ENCODE results near the gene RIC1. TPM values are rescaled to one million over a fixed set of nuclear protein-coding genes. Genes with fewer than 3 reads are reported as not detected.
"Not testable (repeated sequence)": the region's sequence is repeated elsewhere in the genome, so short reads cannot be mapped to it uniquely, and the experiment has no call there.

Gene RIC1
- total and polyA plus RNA-seq, 3 experiments from 2014 or later: 6.3 to 15.0 (median 13.2) TPM

- H3K9me3 ChIP-seq (ENCODE audit: low read length); H3K27me3 ChIP-seq (ENCODE audit: insufficient read depth, low read length, poor library complexity, severe bottlenecking); DNase-seq; H3K27ac ChIP-seq (ENCODE audit: low read depth, low read length); H3K27me3 Mint-ChIP-seq; H3K4me1 ChIP-seq (ENCODE audit: insufficient read depth, low read length); POLR2A ChIA-PET; H3K4me3 Mint-ChIP-seq; H3K4me3 ChIP-seq (ENCODE audit: low read length); H3K9me3 Mint-ChIP-seq; H3K36me3 ChIP-seq (ENCODE audit: insufficient read depth, low read length); CTCF ChIA-PET: not testable (repeated sequence)
- Mint-ChIP-seq H3K4me1 (peaks cover 10 to 19% (median 11%) of the 10 kb centered on the region in 3 donors), H3K36me3 (peaks cover 5 to 57% (median 14%) of the 10 kb centered on the region in 3 donors), H3K27ac (peak overlapping the region in 2 of 8 donors; percentile 19 to 71)
Observed at GRCh38 chr9:5800378-5800777, 171.5 kb downstream of the RIC1 start.

DNA sequence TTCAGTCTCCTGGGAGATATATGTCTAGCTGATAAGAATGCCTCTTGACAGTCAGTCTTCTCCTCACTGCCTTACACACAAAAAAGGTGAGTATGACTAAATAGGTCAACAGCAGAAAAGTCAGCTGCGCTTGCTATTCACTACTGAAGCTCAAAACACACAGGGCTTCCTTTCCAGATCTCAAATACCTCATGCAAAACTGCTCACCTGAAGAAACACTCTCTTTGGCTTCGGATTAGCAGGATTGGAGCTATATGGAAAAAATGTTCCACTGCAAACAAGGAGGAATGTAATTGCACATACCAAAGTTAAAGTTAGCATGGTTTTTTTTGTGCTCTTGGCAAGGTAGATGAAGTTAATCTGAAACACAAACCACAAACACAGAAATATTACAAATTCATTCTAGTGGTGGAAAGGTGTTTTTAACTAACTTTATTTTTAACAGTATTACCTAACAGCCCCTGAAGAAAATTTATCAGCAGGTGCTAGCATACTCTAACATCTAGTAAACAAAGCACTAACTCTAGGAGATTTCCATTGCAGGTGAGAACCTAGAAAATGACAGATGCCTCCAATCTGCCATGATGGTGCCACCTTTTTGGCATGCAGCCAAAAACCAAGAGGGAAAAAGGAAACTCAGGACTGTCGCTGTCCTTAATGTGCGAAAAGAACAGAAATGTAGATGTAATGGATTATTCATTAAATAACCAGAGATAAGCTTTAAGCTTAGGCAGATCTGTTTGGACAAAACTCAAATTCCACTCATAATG, 172.2 kb downstream of the RIC1 start:
- Histone ChIP-seq H3K36me3 (ENCODE audit: insufficient read depth, low read length) (no peaks in the 10 kb centered on the region), H3K4me1 (ENCODE audit: insufficient read depth, low read length) (no peaks in the 10 kb centered on the region), H3K27ac (ENCODE audit: low read depth, low read length) (no peak overlapping the region), H3K9me3 (ENCODE audit: low read length) (no peaks in the 10 kb centered on the region), H3K4me3 (ENCODE audit: low read length) (no peak overlapping the region), H3K27me3 (ENCODE audit: insufficient read depth, low read length, poor library complexity, severe bottlenecking) (no peaks in the 10 kb centered on the region)
- Mint-ChIP-seq H3K9me3 (no peaks in the 10 kb centered on the region), H3K4me3 (peak overlapping the region in 2 of 7 donors; percentile 21 to 23), H3K27ac (peak overlapping the region in 7 of 8 donors; percentile 14 to 91 (median 50)), H3K4me1 (peaks cover 10 to 18% (median 11%) of the 10 kb centered on the region in 3 donors), H3K36me3 (peaks cover 5 to 56% (median 16%) of the 10 kb centered on the region in 3 donors), H3K27me3 (no peaks in the 10 kb centered on the region)
- CTCF ChIA-PET: no interaction called here
- no peak for DNase-seq
- POLR2A ChIA-PET: no interaction called here

- POLR2A ChIA-PET: no interaction called here
- H3K36me3 ChIP-seq (ENCODE audit: insufficient read depth, low read length): no peaks in the 10 kb centered on the region
- H3K9me3 Mint-ChIP-seq: no peaks in the 10 kb centered on the region
Observed at GRCh38 chr9:5801739-5802113, 172.8 kb downstream of the RIC1 start.

DNA sequence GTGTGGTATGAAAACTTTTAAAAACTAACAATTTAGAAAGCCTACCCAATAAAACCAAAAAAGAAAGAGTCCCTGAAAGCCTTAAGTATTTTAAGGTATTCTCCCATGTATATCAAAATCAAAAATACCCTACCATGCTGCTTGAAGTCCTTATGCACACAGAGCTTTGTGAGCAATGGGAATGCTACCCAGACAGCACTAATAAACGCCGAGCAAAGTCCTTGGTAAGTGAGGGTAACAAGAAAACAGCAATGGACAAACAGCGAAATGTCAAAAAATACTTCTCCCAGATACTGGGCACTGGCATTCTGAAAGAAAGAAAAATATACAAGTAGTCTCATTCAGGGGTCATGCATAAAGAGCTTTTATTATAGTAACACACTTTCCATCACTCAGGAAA, 176.6 kb downstream of the RIC1 start:
- no peaks in the 10 kb centered on the region for H3K27me3 ChIP-seq (ENCODE audit: insufficient read depth, low read length, poor library complexity, severe bottlenecking)
- H3K4me3 ChIP-seq (ENCODE audit: low read length): no peak overlapping the region
- Mint-ChIP-seq H3K9me3 (no peaks in the 10 kb centered on the region), H3K27ac (peak overlapping the region in 1 of 8 donors; percentile 44), H3K27me3 (no peaks in the 10 kb centered on the region), H3K4me3 (no peak overlapping the region), H3K4me1 (peaks cover 11 to 14% (median 12%) of the 10 kb centered on the region in 3 donors), H3K36me3 (peaks cover 11 to 57% (median 24%) of the 10 kb centered on the region in 3 donors)
- H3K4me1 ChIP-seq (ENCODE audit: insufficient read depth, low read length): no peaks in the 10 kb centered on the region
- H3K27ac ChIP-seq (ENCODE audit: low read depth, low read length): no peak overlapping the region
- no peaks in the 10 kb centered on the region for H3K9me3 ChIP-seq (ENCODE audit: low read length)
- ChIA-PET CTCF (interaction anchor here (1.2 kb wide), 1 partner anchor 27 kb away, joined by 5 read pairs; the partner anchor contains the start of gene ERMP1), POLR2A (no interaction called here)
- peaks cover 12% of the 10 kb centered on the region for H3K36me3 ChIP-seq (ENCODE audit: insufficient read depth, low read length)
- no peak for DNase-seq

More at GRCh38 chr9:5801739-5802113, 172.8 kb downstream of the RIC1 start:
- no peaks in the 10 kb centered on the region for H3K27me3 Mint-ChIP-seq
- H3K36me3 Mint-ChIP-seq: peaks cover under 1 to 52% (median 14%) of the 10 kb centered on the region in 3 donors
- no peaks in the 10 kb centered on the region for H3K27me3 ChIP-seq (ENCODE audit: insufficient read depth, low read length, poor library complexity, severe bottlenecking)
- H3K4me3 Mint-ChIP-seq: peak overlapping the region in 1 of 7 donors; percentile 15
- no peak overlapping the region for H3K27ac ChIP-seq (ENCODE audit: low read depth, low read length)
- peaks cover 10 to 18% (median 11%) of the 10 kb centered on the region in 3 donors for H3K4me1 Mint-ChIP-seq
- H3K4me1 ChIP-seq (ENCODE audit: insufficient read depth, low read length): no peaks in the 10 kb centered on the region
- H3K27ac Mint-ChIP-seq: peak overlapping the region in 5 of 8 donors; percentile 23 to 91 (median 57)
- no peak for DNase-seq
- no peaks in the 10 kb centered on the region for H3K9me3 ChIP-seq (ENCODE audit: low read length)
- no peak overlapping the region for H3K4me3 ChIP-seq (ENCODE audit: low read length)
- CTCF ChIA-PET: no interaction called here

DNA sequence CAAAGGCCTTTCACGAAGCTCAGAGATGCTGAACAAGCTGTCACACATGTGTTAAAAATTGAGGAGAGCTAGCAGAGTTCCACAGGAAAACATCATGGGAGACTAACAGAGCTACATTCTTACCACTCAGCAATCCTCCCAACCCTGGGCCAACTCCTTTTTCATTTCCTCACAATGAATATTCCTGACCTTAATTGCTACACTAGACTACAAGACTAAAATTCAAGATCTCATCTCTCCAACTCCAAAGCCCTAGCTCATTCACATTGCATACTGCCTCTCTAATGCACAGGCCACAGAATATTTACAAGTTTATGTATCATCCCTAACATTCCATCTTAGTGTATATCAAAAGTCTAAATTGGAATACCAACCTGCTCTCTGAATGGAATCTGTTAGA, 182.8 kb downstream of the RIC1 start:
- Mint-ChIP-seq H3K27ac (peak overlapping the region in 1 of 8 donors; percentile 62), H3K4me1 (peaks cover 3 to 12% (median 7%) of the 10 kb centered on the region in 3 donors), H3K36me3 (peaks cover 18 to 57% (median 28%) of the 10 kb centered on the region in 3 donors), H3K9me3 (no peaks in the 10 kb centered on the region), H3K4me3 (no peak overlapping the region), H3K27me3 (no peaks in the 10 kb centered on the region)
- ChIA-PET CTCF (interaction anchor here (1.3 to 1.4 kb wide), 2 partner anchors 8 to 21 kb away, joined by 3 to 6 read pairs; partner anchors contain the start of gene ERMP1), POLR2A (no interaction called here)
- H3K9me3 ChIP-seq (ENCODE audit: low read length): no peaks in the 10 kb centered on the region
- H3K4me1 ChIP-seq (ENCODE audit: insufficient read depth, low read length): no peaks in the 10 kb centered on the region
- H3K27ac ChIP-seq (ENCODE audit: low read depth, low read length): no peak overlapping the region
- H3K4me3 ChIP-seq (ENCODE audit: low read length): no peak overlapping the region
- DNase-seq: no peak
- peaks cover 26% of the 10 kb centered on the region for H3K36me3 ChIP-seq (ENCODE audit: insufficient read depth, low read length)
- no peaks in the 10 kb centered on the region for H3K27me3 ChIP-seq (ENCODE audit: insufficient read depth, low read length, poor library complexity, severe bottlenecking)

DNA sequence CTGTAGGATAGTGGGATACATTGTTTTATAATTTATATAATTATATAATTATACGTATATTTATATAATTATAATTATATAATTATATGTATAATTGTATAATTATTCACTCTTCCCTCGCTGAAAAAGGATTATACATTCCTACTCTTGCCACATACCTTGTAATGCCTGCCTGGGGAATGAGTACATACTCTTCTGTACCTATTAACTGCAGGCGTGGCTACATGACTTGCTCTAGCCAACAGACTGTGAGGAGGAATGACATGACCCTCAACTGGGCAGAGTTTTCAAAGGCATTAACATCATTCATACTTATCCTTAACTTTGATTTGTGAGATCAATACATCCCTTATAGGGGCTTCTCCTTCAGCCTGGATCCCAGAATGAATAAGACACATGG, 184.9 kb downstream of the RIC1 start:
- CTCF ChIA-PET: interaction anchor here (1.4 kb wide), 1 partner anchor 19 kb away, joined by 3 read pairs; the partner anchor contains the start of gene ERMP1

GRCh38 chr9:5815461-5815860, 186.6 kb downstream of the RIC1 start:
- H3K27me3 ChIP-seq (ENCODE audit: insufficient read depth, low read length, poor library complexity, severe bottlenecking): no peaks in the 10 kb centered on the region
- Mint-ChIP-seq H3K27me3 (no peaks in the 10 kb centered on the region), H3K9me3 (no peaks in the 10 kb centered on the region), H3K27ac (no peak overlapping the region), H3K36me3 (peaks cover 14 to 51% (median 27%) of the 10 kb centered on the region in 3 donors), H3K4me1 (peaks cover 8 to 26% (median 17%) of the 10 kb centered on the region in 3 donors), H3K4me3 (no peak overlapping the region)
- peaks cover 20% of the 10 kb centered on the region for H3K36me3 ChIP-seq (ENCODE audit: insufficient read depth, low read length)
- CTCF ChIA-PET: no interaction called here
- DNase-seq: no peak
- no peak overlapping the region for H3K4me3 ChIP-seq (ENCODE audit: low read length)
- no peaks in the 10 kb centered on the region for H3K4me1 ChIP-seq (ENCODE audit: insufficient read depth, low read length)
- no peaks in the 10 kb centered on the region for H3K9me3 ChIP-seq (ENCODE audit: low read length)
- no peak overlapping the region for H3K27ac ChIP-seq (ENCODE audit: low read depth, low read length)
- POLR2A ChIA-PET: no interaction called here

More for the DNA sequence above, 184.9 kb downstream of the RIC1 start:
- no peak for DNase-seq
- POLR2A ChIA-PET: no interaction called here
- Mint-ChIP-seq H3K4me3 (no peak overlapping the region), H3K36me3 (peaks cover 24 to 55% (median 32%) of the 10 kb centered on the region in 3 donors), H3K9me3 (no peaks in the 10 kb centered on the region), H3K27ac (peak overlapping the region in 1 of 8 donors; percentile 68), H3K4me1 (peaks cover 3 to 25% (median 13%) of the 10 kb centered on the region in 3 donors), H3K27me3 (no peaks in the 10 kb centered on the region)
- Histone ChIP-seq H3K27me3 (ENCODE audit: insufficient read depth, low read length, poor library complexity, severe bottlenecking) (no peaks in the 10 kb centered on the region), H3K27ac (ENCODE audit: low read depth, low read length) (no peak overlapping the region), H3K4me1 (ENCODE audit: insufficient read depth, low read length) (no peaks in the 10 kb centered on the region), H3K9me3 (ENCODE audit: low read length) (no peaks in the 10 kb centered on the region), H3K36me3 (ENCODE audit: insufficient read depth, low read length) (peaks cover 32% of the 10 kb centered on the region), H3K4me3 (ENCODE audit: low read length) (no peak overlapping the region)

DNA sequence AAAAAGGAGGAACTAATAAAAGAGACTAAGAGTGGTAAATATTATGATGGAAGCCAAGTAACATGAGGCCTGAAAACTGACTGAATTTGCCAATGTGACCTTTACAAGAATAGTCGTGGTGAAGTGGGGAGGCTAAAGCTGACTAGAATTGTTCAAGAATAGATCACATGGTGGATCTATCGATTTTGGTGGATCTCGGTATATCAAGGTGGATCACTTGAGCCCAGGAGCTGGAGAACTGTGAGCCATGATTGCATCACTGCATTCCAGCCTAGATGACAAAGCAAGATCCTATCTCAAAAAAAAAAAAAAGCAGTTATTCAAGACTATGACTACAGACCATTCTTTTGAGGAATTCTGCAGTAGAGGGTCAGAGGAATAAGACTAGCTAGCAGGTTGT, 189.0 kb downstream of the RIC1 start:
- Mint-ChIP-seq H3K27me3 (no peaks in the 10 kb centered on the region), H3K36me3 (peaks cover 6 to 48% (median 19%) of the 10 kb centered on the region in 3 donors), H3K4me1 (peaks cover 8 to 23% (median 17%) of the 10 kb centered on the region in 3 donors), H3K27ac (peak overlapping the region in 3 of 8 donors; percentile 20 to 43 (median 28)), H3K4me3 (no peak overlapping the region), H3K9me3 (no peaks in the 10 kb centered on the region)
- POLR2A ChIA-PET: no interaction called here
- no peaks in the 10 kb centered on the region for H3K4me1 ChIP-seq (ENCODE audit: insufficient read depth, low read length)
- DNase-seq: no peak
- H3K27me3 ChIP-seq (ENCODE audit: insufficient read depth, low read length, poor library complexity, severe bottlenecking): no peaks in the 10 kb centered on the region
- CTCF ChIA-PET: interaction anchor here (1.5 to 2.7 kb wide), 2 partner anchors 11 to 15 kb away, joined by 3 to 10 read pairs; partner anchors contain the start of gene ERMP1
- no peaks in the 10 kb centered on the region for H3K9me3 ChIP-seq (ENCODE audit: low read length)
- H3K36me3 ChIP-seq (ENCODE audit: insufficient read depth, low read length): peaks cover 15% of the 10 kb centered on the region
- H3K4me3 ChIP-seq (ENCODE audit: low read length): no peak overlapping the region
- no peak overlapping the region for H3K27ac ChIP-seq (ENCODE audit: low read depth, low read length)

All from CD8-positive, alpha-beta memory T cell (primary cell).